Bone marrow (tissue), 2 donors: ENCODE results near the gene HK1.
"Not testable (repeated sequence)": the region's sequence is repeated elsewhere in the genome, so short reads cannot be mapped to it uniquely, and the experiment has no call there.

ENCODE experiments used
- DNase-seq, 2 donors: peaks; one replicate each; lab custom pipeline; 2025; lab: John Stamatoyannopoulos, UW

HK1 gene

GRCh38 chr10:69311309-69311708, 33.0 kb downstream of the HK1 start:
- no peak for DNase-seq

- DNase-seq = no peak
These were observed 34.2 kb downstream of the HK1 start for GRCh38 chr10:69312528-69312927.

DNA sequence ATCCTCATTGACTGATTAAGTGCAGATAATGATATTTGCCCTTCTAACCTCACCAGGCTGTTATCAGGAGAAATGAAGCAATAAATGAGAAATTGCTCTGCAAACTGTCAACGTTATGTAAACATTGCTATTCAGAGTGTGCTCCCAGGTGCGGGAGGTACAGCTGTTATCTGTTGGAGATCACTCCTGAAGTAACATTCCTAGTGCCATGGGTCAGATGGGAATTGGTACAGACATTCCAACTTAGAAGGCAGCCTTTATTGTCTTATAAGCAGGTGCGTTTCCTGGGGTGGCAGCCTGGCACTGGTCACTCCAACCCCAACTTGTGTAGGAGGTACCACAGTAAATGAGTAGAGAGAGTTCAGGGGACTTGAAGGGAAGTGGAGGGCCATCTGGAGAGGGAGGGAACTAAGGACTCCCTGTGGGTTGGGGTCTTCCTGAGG, 36.8 kb downstream of the HK1 start:
- no peak for DNase-seq

- no peak for DNase-seq
These were observed 37.5 kb downstream of the HK1 start for GRCh38 chr10:69315610-69316312.

GRCh38 chr10:69316313-69317059, 38.2 kb downstream of the HK1 start:
- no peak for DNase-seq

DNA sequence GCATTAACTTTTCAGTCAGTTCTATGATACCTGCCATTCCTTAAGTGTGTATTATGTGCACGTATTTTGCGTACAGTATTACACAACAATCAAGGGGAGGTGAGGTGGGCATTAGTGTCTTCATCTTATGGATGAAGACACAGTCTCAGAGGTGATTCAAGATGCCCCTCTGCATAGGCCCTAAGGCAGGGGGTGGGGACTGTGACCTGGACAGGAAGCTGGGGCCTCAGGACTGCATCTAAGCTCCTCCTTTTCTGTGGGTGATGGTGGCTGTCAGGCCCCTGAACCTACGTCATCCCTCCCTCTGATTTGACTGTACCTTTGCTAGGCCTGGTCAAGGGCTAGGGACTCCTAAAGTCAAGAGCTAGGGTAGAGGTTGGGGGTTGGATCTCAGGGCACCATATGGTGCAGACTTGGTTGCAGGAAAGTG, 38.9 kb downstream of the HK1 start:
- no peak for DNase-seq

GRCh38 chr10:69317626-69318105, 39.4 kb downstream of the HK1 start:
- no peak for DNase-seq

GRCh38 chr10:69318106-69318866, 40.0 kb downstream of the HK1 start:
- DNase-seq = peak; percentile 73 to 74

GRCh38 chr10:69318867-69319727, 40.8 kb downstream of the HK1 start:
- peak; percentile 38 to 52 for DNase-seq

DNA sequence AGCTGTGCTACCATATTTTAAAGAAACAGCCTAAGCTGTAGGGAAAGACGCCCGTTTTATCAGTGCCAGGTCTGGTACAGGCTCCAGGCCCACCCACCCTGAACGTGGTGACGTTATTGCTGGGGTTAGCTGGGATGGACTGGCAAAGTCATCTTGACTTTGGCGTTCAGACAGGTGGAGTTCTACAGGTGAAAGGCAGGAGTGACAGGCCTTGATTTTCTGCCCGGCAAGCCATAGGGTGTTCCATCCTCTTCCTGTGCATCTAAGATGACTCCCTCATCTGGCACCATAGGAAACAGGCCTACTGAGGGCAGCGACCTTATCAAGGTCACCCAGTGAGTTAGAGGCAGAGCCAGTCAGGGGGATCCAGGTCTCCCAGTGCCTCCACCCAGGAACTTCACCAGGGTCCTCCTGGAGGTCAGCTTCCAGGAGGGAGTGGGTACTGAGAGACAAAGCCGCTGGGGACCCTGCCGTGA, 41.6 kb downstream of the HK1 start:
- DNase-seq = no peak

GRCh38 chr10:69320521-69320920, 42.2 kb downstream of the HK1 start:
- DNase-seq = no peak

- DNase-seq = no peak
These were observed 42.9 kb downstream of the HK1 start for GRCh38 chr10:69321039-69321715.

DNA sequence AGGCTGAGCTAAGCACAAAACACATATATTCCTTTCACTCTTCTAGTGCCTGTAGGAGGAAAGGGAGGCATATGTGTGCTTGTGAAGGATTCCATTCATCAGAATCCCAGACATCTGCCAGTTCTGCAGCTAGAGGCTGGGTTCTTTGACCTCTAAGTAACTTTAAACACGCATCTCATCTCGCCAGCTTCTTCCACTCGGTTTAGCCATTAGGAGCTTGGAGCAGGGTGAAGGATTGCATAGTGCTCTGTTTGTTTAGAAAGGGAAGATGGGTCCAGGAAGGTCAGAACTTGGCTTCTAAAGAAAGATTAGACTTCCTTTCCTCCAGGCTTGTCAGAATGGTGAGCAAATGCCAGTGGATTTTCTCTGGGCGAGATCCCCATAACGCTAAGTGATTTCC, 43.6 kb downstream of the HK1 start:
- DNase-seq = no peak

DNA sequence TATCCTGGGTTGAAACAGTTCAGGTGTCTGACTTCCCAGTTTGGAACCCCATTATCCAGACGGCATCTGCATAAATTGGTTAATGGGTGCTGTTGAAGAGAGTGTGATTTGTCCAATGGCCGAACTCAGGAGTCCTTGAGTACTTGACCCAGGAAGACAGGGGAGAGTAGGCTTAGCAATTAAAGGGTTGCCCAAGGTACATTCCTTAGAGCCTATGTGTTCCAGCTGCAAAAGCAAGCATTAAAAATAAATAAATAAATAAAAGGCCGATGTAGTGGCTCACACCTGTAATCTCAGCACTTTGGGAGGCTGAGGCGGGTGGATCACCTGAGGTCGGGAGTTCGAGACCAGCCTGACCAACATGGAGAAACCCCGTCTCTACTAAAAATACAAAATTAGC, 44.0 kb downstream of the HK1 start:
- not testable (repeated sequence) for DNase-seq

GRCh38 chr10:69323622-69324021, 45.3 kb downstream of the HK1 start:
- DNase-seq = no peak

DNA sequence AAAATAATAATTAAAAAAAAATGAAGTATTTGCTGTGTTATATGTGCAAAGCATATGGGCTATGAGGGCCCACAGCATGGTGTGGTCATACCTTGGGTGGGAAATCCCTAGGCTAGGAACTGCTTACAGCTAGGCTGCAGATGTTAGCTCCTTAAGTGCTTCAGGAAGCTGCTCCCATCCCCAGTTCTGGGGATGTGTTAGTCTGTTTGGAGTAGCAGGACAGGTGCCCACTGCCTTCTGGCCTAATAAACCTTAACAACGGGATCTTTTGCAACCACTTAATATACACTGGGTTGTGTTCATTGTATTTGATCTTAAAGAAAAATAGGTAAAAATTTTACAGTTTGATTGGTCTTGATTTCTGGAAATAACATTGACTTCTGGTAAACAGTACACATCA, 46.3 kb downstream of the HK1 start:
- DNase-seq = no peak

DNA sequence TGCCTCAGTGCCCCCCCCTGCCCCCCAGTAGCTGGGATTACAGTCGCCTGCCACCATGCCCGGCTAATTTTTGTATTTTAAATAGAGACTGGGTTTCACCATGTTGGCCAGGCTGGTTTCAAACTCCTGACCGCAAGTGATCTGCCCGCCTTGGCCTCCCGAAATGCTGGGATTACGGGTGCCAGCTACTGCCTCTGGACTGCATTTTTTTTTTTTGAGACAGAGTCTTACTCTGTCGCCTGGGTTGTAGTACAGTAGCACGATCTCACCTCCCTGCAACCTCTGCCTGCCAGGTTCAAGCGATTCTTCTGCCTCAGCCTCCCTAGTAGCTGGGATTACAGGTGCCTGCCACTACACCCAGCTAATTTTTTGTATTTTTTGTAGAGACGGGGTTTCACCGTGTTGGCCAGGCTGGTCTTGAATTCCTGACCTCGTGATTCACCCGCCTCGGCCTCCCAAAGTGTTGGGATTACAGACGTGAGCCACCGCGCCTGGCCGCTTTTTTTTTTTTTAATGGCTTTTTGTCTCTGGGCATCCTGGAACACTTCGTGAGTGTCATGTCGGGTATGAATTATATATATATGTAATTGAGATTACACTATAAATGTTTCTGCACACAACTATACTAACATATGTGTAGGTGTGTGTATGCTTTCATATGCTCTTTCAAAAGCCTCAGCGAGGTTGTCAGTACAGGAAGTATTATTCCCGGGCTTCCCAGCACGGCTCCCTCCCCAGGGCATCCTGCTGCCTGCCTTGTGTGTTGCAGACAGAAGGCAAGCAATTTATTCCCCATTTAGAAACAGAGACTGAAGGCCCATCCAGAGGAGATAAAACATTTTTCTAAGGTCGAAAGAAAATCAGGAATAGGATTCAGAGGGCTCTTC, 47.6 kb downstream of the HK1 start:
- DNase-seq = not testable (repeated sequence)

- DNase-seq = no peak
These were observed 48.4 kb downstream of the HK1 start for GRCh38 chr10:69326692-69327091.

GRCh38 chr10:69327463-69328379, 49.4 kb downstream of the HK1 start:
- peak; percentile 19 to 35 for DNase-seq
